ENCODE results near the gene KIF25. TPM values are rescaled to one million over a fixed set of nuclear protein-coding genes. Genes with fewer than 3 reads are reported as not detected.

Gene KIF25
- total RNA-seq, 1 experiment from 2014 or later, result 0.39 TPM

DNA sequence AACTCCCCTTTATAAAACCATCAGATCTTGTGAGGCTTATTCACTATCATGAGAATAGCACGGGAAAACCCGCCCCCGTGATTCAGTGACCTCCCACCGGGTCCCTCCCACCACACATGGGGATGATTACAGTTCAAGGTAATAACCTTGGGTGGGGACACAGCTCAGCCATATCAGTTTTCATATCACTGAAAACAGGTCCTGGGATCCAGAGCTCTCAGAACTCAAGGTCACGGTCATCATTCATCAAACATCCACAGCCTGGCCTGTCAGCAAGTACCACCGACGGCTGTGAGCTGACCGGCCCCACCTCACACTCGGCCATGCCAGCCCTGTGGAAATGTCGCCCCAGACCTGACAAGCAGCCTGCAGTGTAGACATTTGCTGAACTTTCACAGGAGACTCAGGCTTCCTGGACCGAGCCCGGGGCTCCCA is 95.6 kb downstream of the KIF25 start:
- no peak for DNase-seq (ENCODE audit: low spot score)
- no peaks in the 10 kb centered on the region for H3K27me3 ChIP-seq (replicated peaks; ENCODE audit: insufficient read depth, low read depth, low read length, poor library complexity)
- no peak overlapping the region for H3K4me3 ChIP-seq (ENCODE audit: low read depth, low read length, poor library complexity, severe bottlenecking)
- H3K9me3 ChIP-seq (ENCODE audit: low read depth, low read length, poor library complexity, severe bottlenecking), result no peaks in the 10 kb centered on the region
- TF ChIP-seq, protein P1, sequence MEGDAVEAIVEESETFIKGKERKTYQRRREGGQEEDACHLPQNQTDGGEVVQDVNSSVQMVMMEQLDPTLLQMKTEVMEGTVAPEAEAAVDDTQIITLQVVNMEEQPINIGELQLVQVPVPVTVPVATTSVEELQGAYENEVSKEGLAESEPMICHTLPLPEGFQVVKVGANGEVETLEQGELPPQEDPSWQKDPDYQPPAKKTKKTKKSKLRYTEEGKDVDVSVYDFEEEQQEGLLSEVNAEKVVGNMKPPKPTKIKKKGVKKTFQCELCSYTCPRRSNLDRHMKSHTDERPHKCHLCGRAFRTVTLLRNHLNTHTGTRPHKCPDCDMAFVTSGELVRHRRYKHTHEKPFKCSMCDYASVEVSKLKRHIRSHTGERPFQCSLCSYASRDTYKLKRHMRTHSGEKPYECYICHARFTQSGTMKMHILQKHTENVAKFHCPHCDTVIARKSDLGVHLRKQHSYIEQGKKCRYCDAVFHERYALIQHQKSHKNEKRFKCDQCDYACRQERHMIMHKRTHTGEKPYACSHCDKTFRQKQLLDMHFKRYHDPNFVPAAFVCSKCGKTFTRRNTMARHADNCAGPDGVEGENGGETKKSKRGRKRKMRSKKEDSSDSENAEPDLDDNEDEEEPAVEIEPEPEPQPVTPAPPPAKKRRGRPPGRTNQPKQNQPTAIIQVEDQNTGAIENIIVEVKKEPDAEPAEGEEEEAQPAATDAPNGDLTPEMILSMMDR (conservative IDR thresholded peaks at IDR 0.05; ENCODE audit: low read depth, low read length), result no peak
- TF ChIP-seq EZH2 (IDR thresholded peaks at IDR 0.05; ENCODE audit: borderline replicate concordance, low read depth, low read length, poor library complexity, severe bottlenecking), result no peak
- H3K36me3 ChIP-seq (ENCODE audit: insufficient read depth, low read length, poor library complexity, severe bottlenecking), result no peaks in the 10 kb centered on the region
- intact Hi-C loops (cut with micrococcal nuclease; ENCODE audit: unreplicated experiment), result no loop called here
- BruUV-seq (replicated peaks), result no TSS peak
- ChIA-PET POLR2A (ENCODE audit: low non-redundant PET) (no interaction called here), CTCF (no interaction called here)
- H3K27ac ChIP-seq (ENCODE audit: low read depth, low read length, poor library complexity, severe bottlenecking), result no peak overlapping the region
- no peaks in the 10 kb centered on the region for H3K4me1 ChIP-seq (ENCODE audit: insufficient read depth, low read length, poor library complexity, severe bottlenecking)

GRCh38 chr6:168093634-168094033 is 96.2 kb downstream of the KIF25 start:
- H3K27me3 ChIP-seq (replicated peaks; ENCODE audit: insufficient read depth, low read depth, low read length, poor library complexity), result no peaks in the 10 kb centered on the region
- ChIA-PET POLR2A (ENCODE audit: low non-redundant PET) (no interaction called here), CTCF (no interaction called here)
- no peak for TF ChIP-seq EZH2 (IDR thresholded peaks at IDR 0.05; ENCODE audit: borderline replicate concordance, low read depth, low read length, poor library complexity, severe bottlenecking)
- TF ChIP-seq, protein P1 (conservative IDR thresholded peaks at IDR 0.05; ENCODE audit: low read depth, low read length), result no peak
- no peak overlapping the region for H3K4me3 ChIP-seq (ENCODE audit: low read depth, low read length, poor library complexity, severe bottlenecking)
- no peaks in the 10 kb centered on the region for H3K9me3 ChIP-seq (ENCODE audit: low read depth, low read length, poor library complexity, severe bottlenecking)
- H3K4me1 ChIP-seq (ENCODE audit: insufficient read depth, low read length, poor library complexity, severe bottlenecking), result no peaks in the 10 kb centered on the region
- no peaks in the 10 kb centered on the region for H3K36me3 ChIP-seq (ENCODE audit: insufficient read depth, low read length, poor library complexity, severe bottlenecking)
- H3K27ac ChIP-seq (ENCODE audit: low read depth, low read length, poor library complexity, severe bottlenecking), result no peak overlapping the region
- intact Hi-C loops (cut with micrococcal nuclease; ENCODE audit: unreplicated experiment), result no loop called here
- BruUV-seq (replicated peaks), result no TSS peak
- DNase-seq (ENCODE audit: low spot score), result no peak

Other genes with a start within 250 kb of the KIF25 start
- 107 and 114 TPM in 2 replicates for gene AFDN, start 170.8 kb upstream of the KIF25 start, total RNA-seq (2021)
- not detected in 2 replicates for gene FRMD1, start 81.5 kb downstream of the KIF25 start, total RNA-seq (2021)